ENCODE measurements around the gene BMPER.

GRCh38 chr7:33937871-33938270 lies 32.5 kb downstream of the BMPER start:
- TF ChIP-seq, protein P1, sequence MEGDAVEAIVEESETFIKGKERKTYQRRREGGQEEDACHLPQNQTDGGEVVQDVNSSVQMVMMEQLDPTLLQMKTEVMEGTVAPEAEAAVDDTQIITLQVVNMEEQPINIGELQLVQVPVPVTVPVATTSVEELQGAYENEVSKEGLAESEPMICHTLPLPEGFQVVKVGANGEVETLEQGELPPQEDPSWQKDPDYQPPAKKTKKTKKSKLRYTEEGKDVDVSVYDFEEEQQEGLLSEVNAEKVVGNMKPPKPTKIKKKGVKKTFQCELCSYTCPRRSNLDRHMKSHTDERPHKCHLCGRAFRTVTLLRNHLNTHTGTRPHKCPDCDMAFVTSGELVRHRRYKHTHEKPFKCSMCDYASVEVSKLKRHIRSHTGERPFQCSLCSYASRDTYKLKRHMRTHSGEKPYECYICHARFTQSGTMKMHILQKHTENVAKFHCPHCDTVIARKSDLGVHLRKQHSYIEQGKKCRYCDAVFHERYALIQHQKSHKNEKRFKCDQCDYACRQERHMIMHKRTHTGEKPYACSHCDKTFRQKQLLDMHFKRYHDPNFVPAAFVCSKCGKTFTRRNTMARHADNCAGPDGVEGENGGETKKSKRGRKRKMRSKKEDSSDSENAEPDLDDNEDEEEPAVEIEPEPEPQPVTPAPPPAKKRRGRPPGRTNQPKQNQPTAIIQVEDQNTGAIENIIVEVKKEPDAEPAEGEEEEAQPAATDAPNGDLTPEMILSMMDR (IDR thresholded peaks at IDR 0.05): no peak
- no peak for TF ChIP-seq TCF7L2 (IDR thresholded peaks at IDR 0.05; ENCODE audit: low read depth, low read length)
